GM19351 (cell line): ENCODE data around the gene TREX2.

ENCODE experiments used
- ATAC-seq: cut with Tn5 transposase; IDR thresholded peaks from one replicate; pipeline ENCODE4 v1.9.1; 2021; ENCODE audit warnings: mild to moderate bottlenecking, moderate library complexity; ENCODE audit not compliant: unreplicated experiment

TREX2 gene

GRCh38 chrX:153476666-153477363, 31.0 kb upstream of the TREX2 start:
- no peak for ATAC-seq

DNA sequence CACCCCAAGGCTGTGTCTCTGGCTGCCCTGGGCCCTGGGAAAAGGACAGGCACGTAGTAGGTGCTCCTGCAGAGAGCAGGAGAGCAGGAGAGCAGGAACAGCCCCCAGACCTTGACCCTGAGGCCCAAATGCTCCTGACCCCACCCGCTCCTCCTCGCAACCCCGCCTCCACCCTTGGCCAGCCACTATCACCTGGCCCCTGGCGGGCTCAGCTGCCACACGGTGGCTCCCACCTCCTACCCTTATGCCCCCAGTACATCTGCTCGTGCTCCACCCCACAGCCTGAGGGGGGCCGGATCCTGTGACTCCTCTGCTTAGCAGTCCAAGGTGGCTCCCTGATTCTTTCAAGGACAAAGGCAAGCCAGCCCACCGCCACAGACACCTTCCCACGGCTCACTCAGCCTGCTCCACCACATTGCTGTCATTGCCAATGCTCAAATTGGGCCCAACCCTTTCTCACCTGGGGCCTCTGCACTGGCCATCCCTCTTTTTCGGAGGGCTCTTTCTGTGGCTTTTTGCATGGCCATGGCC, 30.0 kb upstream of the TREX2 start:
- ATAC-seq, result no peak

DNA sequence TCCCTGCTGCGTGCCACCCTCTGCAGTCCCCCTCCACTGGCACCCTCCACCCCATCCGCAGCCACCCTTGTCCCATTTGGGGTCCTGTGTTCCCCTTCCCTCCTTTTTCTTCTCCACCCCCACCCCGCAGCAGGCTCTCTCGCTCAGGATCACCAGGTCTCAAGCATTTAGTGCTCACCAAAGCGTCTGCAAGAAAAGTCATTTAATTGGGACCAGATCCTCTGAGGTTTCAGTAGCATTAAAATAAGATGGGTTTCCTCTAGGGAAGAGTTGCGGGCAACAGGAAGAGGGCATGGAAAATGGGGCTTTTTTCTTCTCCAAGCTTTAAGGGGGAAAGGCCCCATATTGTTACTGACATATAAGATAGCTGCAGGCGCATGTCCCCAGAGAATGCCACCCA, 29.4 kb upstream of the TREX2 start:
- ATAC-seq, result no peak

DNA sequence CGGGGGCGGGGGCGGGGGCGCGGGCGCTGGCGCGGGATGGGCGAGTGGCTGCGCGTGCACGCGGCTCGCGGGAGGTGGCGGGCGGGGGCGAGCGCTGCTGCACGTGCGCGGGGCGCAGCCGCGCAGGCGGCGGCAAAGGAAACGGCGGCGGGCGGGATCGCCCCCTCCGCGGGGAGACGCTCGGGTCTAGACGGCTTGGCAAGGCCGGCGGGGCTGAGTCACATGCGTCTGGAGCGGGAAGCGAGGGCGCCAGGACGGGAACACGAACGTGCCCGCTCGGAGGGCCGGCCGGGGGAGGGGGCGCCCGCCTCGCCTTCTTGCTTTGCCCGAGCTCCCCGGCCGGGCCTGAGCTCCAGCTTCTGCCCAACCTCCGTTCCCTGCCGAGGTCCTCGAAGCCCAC, 28.9 kb upstream of the TREX2 start:
- no peak for ATAC-seq

GRCh38 chrX:153474266-153474665, 28.4 kb upstream of the TREX2 start:
- ATAC-seq, result no peak

- no peak for ATAC-seq
These were observed 27.3 kb upstream of the TREX2 start for GRCh38 chrX:153473126-153473525.

DNA sequence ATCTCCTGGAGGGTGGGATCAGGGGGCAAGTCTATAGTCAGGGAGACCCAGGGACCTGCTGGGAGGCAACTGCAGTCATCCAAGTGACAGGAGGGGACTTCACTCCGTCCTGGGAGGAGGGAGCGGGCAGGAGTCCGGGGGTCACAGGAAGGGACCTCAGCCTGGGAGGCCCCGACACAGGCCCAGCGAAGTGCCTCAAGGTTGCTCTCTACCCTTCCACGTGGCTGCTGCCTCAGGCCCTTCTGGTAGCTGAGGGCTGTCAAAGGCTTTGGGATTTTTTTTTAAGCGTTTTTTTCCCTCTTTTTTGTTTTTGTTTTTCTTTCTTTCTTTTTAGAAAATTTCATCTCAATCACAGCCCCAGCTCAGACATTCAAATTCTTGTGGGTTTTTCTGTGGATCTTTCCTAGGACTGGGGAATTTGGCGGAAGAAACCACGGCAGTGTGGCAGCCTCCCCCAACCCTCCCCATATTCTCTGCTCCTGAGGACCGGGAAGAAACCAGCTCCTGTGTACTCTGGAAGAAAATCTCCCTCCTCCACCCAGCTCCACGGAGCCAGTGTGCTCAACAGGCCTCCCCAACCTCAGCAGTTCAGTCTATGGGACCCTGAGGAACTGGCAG, 25.9 kb upstream of the TREX2 start:
- ATAC-seq, result no peak

DNA sequence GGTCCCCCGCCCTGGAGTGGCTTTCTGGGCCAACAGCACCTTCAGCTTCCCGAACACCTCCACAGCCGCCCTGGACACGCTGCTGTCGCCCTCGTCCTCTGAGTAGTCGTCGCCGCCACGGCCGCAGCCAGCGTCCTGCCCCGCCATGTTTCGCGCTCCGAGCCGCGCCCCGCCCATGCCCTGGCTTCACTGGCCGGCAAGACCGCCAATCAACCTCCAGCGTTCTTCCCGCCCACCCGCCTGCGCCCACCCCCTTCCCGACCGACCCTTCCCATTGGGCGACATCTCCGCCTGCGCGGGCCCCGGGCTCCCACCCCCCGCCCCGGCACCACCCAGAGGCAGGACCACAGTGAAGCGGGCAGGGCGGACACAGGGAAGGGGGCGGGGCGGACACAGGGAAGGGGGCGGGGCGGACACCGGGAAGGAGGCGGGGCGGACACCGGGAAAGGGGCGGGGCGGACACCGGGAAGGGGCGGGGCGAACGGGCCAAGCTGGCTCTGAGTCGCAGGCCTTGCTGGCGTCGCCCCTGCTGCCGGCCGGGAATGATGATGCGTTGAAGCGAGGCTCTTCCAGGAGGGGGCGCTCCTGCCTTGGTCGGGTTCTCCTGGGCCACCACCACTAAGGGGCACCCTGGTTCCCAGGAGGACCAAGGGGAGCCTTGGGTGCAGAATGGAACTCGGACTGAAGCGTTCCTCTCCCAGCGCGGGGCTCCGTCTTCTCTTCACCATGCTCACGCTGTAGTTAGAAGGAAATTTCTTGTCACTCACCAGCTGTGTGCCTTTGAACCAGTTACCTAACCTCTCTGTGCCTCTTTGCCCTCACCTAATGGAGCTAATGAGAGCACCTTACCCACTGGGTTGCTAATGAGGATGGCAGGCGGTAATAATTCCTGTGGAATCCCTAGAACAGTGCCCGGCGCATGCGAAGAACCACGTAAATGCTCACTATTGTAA, 24.8 kb upstream of the TREX2 start, which contains the start of gene HAUS7:
HAUS7 (minus strand) TSS at position 166 of the 953 bp plus-strand sequence; CDS start at position 147, 19 bp downstream.
- ATAC-seq, result peak; percentile 73

GRCh38 chrX:153469811-153470410, 24.1 kb upstream of the TREX2 start:
- ATAC-seq, result peak; percentile 38

DNA sequence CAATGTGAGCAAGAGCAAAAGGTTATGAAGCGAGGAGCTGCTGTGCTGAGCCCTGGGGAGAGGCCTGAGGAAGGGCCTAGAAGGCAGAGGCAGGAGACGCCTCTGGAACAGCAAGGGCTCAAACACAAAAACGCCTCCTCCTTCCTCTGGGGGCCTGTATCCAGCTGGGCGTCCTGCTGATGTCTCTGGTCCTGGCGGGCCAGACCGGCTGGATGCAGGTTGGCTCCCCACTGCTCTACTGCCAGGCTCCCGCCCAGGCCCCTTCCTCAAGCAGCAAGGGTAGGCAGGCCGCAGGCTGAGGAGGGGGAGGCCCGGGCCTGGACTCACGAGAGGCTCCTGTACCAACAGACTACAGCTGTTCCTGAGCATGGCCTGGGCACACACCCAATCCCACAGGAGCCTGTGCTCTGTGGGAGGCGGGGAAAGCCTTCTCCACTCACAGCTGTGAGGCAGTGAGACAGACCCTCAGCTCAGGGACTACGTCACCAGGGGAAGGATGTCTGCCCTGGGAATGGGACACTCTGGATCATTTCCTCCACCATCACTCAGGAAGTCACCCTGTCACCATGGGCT, 22.2 kb upstream of the TREX2 start:
- no peak for ATAC-seq

- no peak for ATAC-seq
These were observed 20.0 kb upstream of the TREX2 start for GRCh38 chrX:153465691-153466380.

DNA sequence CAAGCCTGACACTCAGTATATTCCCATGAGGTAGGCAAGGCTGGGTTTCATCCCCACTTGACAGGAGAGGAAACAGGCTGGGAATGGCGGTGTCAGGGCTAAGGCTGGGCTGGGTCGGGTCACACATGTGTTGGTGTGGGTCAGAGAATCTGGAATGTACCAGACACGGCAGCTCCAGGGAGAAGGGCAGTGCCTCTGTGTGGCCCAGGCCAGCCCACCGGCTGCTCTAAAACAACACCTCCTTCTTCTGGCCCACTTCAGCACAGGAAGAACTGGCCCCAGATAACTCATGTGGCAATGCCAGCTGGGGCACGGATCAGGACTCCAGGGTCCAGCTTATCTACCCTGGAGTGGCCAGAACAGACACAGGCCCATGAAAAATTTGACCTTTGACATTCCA, 18.3 kb upstream of the TREX2 start:
- no peak for ATAC-seq

DNA sequence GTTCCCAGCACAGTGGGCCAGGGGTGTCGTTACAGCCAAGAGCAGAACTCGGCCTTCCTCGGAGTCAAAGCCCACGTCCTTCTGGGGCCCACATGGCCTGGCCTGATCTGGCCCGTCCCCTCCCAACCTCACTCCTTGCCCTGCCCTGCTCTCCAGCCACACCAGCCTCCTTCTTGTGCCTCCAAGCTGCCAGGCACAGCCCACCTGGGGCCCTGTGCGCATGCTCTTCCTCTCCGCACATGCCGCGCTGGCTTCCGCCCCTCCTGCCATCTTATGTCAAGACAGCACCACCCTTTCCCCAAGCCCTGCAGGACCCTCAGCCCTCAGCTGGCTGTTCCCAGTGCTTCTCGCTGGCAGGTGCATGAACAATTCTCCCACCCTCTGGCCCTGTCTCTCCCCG, 17.7 kb upstream of the TREX2 start:
- ATAC-seq, result no peak

DNA sequence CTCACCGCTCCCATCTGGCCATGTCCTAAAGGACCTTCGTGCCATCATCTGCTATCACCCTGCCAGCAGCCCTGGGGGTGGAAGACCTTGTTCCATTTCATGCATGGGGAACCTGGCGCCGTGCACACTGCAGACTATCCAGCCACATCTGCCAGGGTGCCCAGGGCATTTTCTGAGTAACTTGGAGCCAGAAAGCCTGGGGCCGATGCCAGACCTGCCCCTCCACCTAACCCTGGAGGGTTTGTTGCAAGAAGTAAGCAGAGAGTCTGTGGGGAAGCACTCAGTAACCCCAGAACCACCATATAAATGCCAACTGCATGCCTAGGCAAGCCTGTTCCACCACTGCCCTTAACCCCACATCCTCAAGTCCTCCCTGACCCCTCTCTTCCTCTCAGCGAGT, 17.2 kb upstream of the TREX2 start:
- no peak for ATAC-seq

- ATAC-seq, result no peak
These were observed 16.4 kb upstream of the TREX2 start for GRCh38 chrX:153462291-153462690.

DNA sequence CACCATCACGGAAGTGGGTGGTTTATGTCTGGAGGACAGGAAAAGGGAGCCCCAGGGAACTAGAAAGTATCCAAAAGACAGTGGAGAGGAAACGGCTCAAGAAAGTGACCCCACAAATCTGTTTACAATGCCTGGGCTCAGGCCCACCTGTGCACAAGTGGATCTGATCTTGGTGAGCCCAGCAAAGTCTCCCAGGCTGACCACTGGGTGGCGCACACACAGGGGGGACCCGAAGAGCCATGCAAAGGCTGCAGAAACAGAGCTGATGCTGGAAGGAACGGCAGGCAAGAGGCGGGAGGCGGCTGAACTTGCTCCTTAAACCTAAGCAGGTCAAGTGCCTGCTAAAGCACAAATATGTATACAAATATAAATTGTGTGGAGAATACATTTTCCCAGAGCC, 15.0 kb upstream of the TREX2 start:
- peak; percentile 66 for ATAC-seq

DNA sequence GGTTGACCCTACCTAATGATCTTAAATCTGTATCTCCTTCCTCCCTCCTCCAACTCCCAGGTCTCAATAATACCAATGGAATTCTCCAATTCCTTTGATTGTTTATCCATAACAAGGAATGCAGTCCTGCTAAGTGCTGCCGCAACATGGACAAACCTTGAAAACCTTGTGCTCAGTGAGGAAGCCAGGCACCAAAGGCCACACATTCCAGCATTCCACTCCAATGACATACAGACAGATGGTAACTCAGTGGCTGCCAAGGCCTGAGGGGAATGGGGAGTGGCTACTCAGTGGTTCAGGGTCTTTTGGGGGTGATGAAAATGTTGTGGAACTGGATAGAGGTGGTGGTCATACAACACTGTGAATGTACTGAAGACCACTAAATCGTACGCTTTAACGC, 14.1 kb upstream of the TREX2 start:
- ATAC-seq, result no peak

DNA sequence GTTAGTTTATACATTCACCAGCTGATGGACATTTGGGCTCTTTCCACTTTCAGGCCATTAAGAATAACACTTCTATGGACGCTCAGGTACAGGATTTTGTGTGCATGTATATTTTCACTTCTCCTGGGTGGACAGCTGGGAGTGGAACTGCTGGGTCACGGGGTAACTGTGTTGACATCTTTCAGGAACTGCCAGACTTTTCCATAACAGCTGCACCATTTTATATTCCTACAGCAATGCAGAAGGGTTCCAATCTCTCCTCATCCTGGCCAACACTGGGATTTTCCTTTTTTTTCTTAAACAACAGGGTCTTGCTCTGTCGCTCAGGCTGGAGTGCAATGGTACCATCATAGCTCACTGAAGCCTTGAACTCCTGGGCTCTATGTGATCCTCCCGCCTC, 12.6 kb upstream of the TREX2 start:
- no peak for ATAC-seq

GRCh38 chrX:153457827-153458466, 12.1 kb upstream of the TREX2 start:
- ATAC-seq, result no peak
